Sciatic nerve (tissue), 2 donors: Measurements from ENCODE around the gene DCAKD. TPM values are rescaled to one million over a fixed set of nuclear protein-coding genes. Genes with fewer than 3 reads are reported as not detected.

Source experiments
- ATAC-seq: fragments of 200-7000 bp; cut with Tn5 transposase; one replicate; pipeline ENCODE4 v1.9.1; 2020; ENCODE audit warnings: mild to moderate bottlenecking, moderate library complexity
- DNase-seq: peaks from one replicate; pipeline ENCODE4 v3.0.0-alpha.2; 2020; ENCODE audit warnings: low spot score
- intact Hi-C: fragments of 100-400 bp; cut with DNase I; formaldehyde crosslinking; loops from one replicate; pipeline ENCODE4 v1.14.2; 2022
- total RNA-seq: library from RNA; stranded (reverse); fragmentation: NEBNext Ultra II Directional; extraction: Animal tissue kit (Norgen Biotek cat#: 25700); gene quantifications from one replicate; pipeline ENCODE4 v1.2.1, GENCODE V29; 2021
- donor health status: DM: no; HTN: no; CAD: no.
- donor health status: DM: no; HTN: no; CAD: no.

Gene DCAKD
- total RNA-seq, 1 donor from 2014 or later: 40.9 TPM

GRCh38 chr17:45036691-45037090 is 14.7 kb downstream of the DCAKD start:
- intact Hi-C loops: no loop called here
- no peak for DNase-seq
- no peak for ATAC-seq

- DNase-seq (no peak), ATAC-seq (peak; percentile 13)
- intact Hi-C loops: no loop called here
Observed at GRCh38 chr17:45035848-45036247, 15.6 kb downstream of the DCAKD start.

- ATAC-seq: no peak
- intact Hi-C loops: no loop called here
- DNase-seq: no peak
Observed at GRCh38 chr17:45034599-45034998, 16.8 kb downstream of the DCAKD start.

GRCh38 chr17:45032174-45032541 is 19.3 kb downstream of the DCAKD start:
- intact Hi-C loops: no loop called here
- no peak for ATAC-seq

GRCh38 chr17:45031231-45032173 is 19.9 kb downstream of the DCAKD start:
- intact Hi-C loops: no loop called here
- DNase-seq (no peak), ATAC-seq (no peak)

More at GRCh38 chr17:45032174-45032541, 19.3 kb downstream of the DCAKD start:
- DNase-seq: no peak

- intact Hi-C loops: no loop called here
- no peak for ATAC-seq
- no peak for DNase-seq
Observed at GRCh38 chr17:45030733-45031132, 20.7 kb downstream of the DCAKD start.

- DNase-seq (no peak), ATAC-seq (no peak)
- intact Hi-C loops: no loop called here
Observed at GRCh38 chr17:45029758-45030423, 21.5 kb downstream of the DCAKD start.

- DNase-seq: no peak
- intact Hi-C loops: no loop called here
- ATAC-seq: no peak
Observed at GRCh38 chr17:45029096-45029495, 22.3 kb downstream of the DCAKD start.

GRCh38 chr17:45022655-45023339 is 28.6 kb downstream of the DCAKD start:
- ATAC-seq (no peak), DNase-seq (no peak)
- intact Hi-C loops: no loop called here

- DNase-seq: no peak
- intact Hi-C loops: no loop called here
- peak; percentile 12 for ATAC-seq
Observed at GRCh38 chr17:45022288-45022648, 29.2 kb downstream of the DCAKD start.

GRCh38 chr17:45021607-45022287 is 29.7 kb downstream of the DCAKD start:
- ATAC-seq: peak; percentile 75
- DNase-seq: peak; percentile 83
- intact Hi-C loops: loop anchor here (2.0 kb wide), 1 partner anchor 101 kb away; no protein-coding TSS in a partner anchor

GRCh38 chr17:45020354-45021138 is 30.9 kb downstream of the DCAKD start:
- ATAC-seq (peak; percentile 14), DNase-seq (peak; percentile 70)
- intact Hi-C loops: loop anchor here (2.0 kb wide), 1 partner anchor 100 kb away; no protein-coding TSS in a partner anchor

GRCh38 chr17:45018848-45019711 is 32.4 kb downstream of the DCAKD start:
- peak; percentile 43 for ATAC-seq
- DNase-seq: peak; percentile 68

GRCh38 chr17:45018514-45018847 is 33.0 kb downstream of the DCAKD start:
- intact Hi-C loops: no loop called here
- no peak for ATAC-seq
- no peak for DNase-seq

More at GRCh38 chr17:45018848-45019711, 32.4 kb downstream of the DCAKD start:
- intact Hi-C loops: no loop called here

GRCh38 chr17:45016823-45017222 is 34.6 kb downstream of the DCAKD start:
- no peak for DNase-seq
- ATAC-seq: no peak
- intact Hi-C loops: no loop called here

GRCh38 chr17:45016237-45016636 is 35.2 kb downstream of the DCAKD start:
- intact Hi-C loops: no loop called here
- ATAC-seq (no peak), DNase-seq (no peak)
